ENCODE data around the gene SCIMP. TPM values are rescaled to one million over a fixed set of nuclear protein-coding genes. Genes with fewer than 3 reads are reported as not detected.

SCIMP gene
- total and polyA plus RNA-seq, 9 of the 15 experiments (the other 6 are each of a cell fraction or from before 2014, with no cell fraction given): 0.01 to 0.11 (median 0.04) TPM; not detected in 6

DNA sequence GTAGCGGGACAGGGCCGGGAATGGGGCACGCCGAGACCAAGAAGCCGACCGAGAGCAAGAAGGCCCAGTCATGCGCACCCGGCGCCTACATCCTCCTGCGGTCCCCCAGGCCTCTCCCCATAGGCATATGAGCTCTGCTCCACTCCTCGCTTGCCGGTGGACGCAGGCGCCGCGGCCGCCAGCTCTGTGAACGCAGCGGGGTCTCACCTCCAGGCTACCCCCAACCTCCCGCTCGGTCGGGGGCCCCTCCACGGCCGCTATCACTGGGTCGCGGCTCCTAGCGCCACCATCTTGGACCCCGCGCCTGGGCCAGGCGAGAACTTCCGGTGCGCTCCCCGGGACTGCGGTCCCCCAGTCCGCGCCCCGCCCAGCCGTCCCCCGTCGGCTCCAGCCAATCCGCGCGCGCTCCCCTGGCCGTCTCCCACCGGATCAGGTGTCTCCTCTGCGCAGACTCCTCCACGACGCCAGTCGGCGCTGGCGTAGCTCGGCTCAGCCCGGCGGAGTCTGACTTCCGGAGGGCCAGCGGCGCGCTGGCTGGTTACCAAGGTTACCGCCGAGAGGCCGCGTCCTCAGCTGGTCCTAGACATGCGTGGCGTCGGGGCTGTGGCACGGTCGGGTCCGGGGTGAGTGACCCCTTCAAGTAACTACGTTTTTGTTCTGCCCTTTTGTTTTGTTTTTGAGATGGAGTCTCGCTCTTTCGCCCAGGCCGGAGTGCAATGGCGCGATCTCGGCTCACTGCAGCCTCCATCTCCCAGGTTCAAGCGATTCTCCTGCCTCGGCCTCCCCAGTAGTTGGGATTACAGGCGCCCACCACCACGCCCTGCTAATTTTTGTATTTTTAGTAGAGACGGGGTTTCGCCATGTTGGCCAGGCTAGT, 42.9 kb downstream of the SCIMP start, which contains the start of gene ZNF594 (continued):
- TF ChIP-seq GTF3C2 (IDR thresholded peaks at IDR 0.05; ENCODE audit: borderline replicate concordance, extremely low read depth, insufficient read length): no peak
- TF ChIP-seq TFAP4 (CRISPR knock-in tag; IDR thresholded peaks at IDR 0.05; ENCODE audit: borderline replicate concordance): peak; percentile 97
- TF ChIP-seq ETV5 (CRISPR knock-in tag; IDR thresholded peaks at IDR 0.05; ENCODE audit: low read depth): peak; percentile 89; the same call in 1 of the 2 replicates
- no peak for TF ChIP-seq NCOA1 (IDR thresholded peaks at IDR 0.05; ENCODE audit: low read depth)
- TF ChIP-seq ZNF780A (CRISPR knock-in tag; IDR thresholded peaks at IDR 0.05): no peak
- peak; percentile 38 for TF ChIP-seq DACH1 (IDR thresholded peaks at IDR 0.05; ENCODE audit: partially characterized antibody)
- TF ChIP-seq, protein P1, sequence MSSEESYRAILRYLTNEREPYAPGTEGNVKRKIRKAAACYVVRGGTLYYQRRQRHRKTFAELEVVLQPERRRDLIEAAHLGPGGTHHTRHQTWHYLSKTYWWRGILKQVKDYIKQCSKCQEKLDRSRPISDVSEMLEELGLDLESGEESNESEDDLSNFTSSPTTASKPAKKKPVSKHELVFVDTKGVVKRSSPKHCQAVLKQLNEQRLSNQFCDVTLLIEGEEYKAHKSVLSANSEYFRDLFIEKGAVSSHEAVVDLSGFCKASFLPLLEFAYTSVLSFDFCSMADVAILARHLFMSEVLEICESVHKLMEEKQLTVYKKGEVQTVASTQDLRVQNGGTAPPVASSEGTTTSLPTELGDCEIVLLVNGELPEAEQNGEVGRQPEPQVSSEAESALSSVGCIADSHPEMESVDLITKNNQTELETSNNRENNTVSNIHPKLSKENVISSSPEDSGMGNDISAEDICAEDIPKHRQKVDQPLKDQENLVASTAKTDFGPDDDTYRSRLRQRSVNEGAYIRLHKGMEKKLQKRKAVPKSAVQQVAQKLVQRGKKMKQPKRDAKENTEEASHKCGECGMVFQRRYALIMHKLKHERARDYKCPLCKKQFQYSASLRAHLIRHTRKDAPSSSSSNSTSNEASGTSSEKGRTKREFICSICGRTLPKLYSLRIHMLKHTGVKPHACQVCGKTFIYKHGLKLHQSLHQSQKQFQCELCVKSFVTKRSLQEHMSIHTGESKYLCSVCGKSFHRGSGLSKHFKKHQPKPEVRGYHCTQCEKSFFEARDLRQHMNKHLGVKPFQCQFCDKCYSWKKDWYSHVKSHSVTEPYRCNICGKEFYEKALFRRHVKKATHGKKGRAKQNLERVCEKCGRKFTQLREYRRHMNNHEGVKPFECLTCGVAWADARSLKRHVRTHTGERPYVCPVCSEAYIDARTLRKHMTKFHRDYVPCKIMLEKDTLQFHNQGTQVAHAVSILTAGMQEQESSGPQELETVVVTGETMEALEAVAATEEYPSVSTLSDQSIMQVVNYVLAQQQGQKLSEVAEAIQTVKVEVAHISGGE (CRISPR knock-in tag; IDR thresholded peaks at IDR 0.05): peak; percentile 79 to 94 (median 80); a peak in 5 of 6 replicates
- TF ChIP-seq, protein P2, sequence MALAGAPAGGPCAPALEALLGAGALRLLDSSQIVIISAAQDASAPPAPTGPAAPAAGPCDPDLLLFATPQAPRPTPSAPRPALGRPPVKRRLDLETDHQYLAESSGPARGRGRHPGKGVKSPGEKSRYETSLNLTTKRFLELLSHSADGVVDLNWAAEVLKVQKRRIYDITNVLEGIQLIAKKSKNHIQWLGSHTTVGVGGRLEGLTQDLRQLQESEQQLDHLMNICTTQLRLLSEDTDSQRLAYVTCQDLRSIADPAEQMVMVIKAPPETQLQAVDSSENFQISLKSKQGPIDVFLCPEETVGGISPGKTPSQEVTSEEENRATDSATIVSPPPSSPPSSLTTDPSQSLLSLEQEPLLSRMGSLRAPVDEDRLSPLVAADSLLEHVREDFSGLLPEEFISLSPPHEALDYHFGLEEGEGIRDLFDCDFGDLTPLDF (CRISPR knock-in tag; IDR thresholded peaks at IDR 0.05): no peak
- no peak for TF ChIP-seq SMARCE1 (IDR thresholded peaks at IDR 0.05)
- TF ChIP-seq ZNF717 (CRISPR knock-in tag; IDR thresholded peaks at IDR 0.05): no peak
